ENCODE data around the gene NRP1. TPM values are rescaled to one million over a fixed set of nuclear protein-coding genes. Genes with fewer than 3 reads are reported as not detected.

The NRP1 gene
- polyA plus RNA-seq, 2 of the 4 experiments (the other 2 are of a cell fraction), result 121 to 259 TPM

DNA sequence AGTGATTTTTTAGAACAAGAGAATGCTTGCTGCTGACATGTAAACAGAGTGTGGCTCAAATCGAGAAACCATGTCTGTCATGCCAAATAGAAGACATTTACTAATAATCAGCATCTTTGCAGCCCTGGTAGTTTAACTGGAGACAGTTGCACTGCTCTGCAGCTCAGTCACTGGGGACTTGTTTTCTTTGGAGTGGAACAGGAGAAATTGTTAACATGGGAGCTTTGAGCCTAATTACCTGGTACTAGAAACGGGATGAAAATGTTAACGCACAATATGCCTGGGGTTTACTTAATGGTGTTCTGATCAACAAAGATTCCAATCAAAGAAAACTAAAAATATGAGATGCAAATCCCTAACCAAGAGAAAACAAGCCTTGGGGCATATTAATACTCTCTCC, 153.5 kb downstream of the NRP1 start:
- Histone ChIP-seq H3K4me2 (no peak overlapping the region), H3K4me1 (peaks cover 45% of the 10 kb centered on the region), H3K9me3 (no peaks in the 10 kb centered on the region), H3K27ac (peak overlapping the region in 1 of 2 experiments; percentile 60; a peak in 3 of 6 replicates), H3K4me3 (no peak overlapping the region)
- POLR2A ChIA-PET, result no interaction called here
- no peak for ATAC-seq
- no peak for TF ChIP-seq EHF (CRISPR knock-in tag; IDR thresholded peaks at IDR 0.05)
- FAIRE-seq, result no peak
- 88% methylated on average over 3 of the region's 3 CpGs for WGBS (ENCODE audit: missing lambda C conversion rate)
- CTCF ChIA-PET, result interaction anchor here (1.5 kb wide), 1 partner anchor 12 kb away, joined by 7 read pairs; no protein-coding TSS in a partner anchor
- no peak for DNase-seq (ENCODE audit: low read depth in 1 of 2, low spot score in 1 of 2)

DNA sequence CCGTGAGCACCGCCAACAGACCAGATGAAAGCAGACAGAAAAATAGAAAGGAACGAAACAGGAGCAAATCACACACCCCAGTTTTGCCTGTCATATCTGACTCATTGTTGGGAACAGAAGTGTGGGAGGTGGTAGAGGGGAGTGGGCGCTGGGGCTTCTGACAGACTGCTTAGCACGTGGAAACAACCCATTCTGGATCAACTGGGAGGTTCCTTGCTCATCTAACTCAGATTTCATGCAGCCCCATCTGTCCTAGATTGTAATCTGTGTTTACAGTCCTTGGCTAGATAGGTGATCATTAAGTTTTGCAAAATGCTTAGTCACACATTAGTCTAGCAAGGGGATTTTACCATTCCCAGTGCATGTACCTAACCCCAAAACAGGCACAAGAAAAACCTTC, 154.1 kb downstream of the NRP1 start:
- Histone ChIP-seq H3K27ac (peak overlapping the region in 1 of 2 experiments; percentile 60; a peak in 3 of 6 replicates), H3K4me1 (peaks cover 50% of the 10 kb centered on the region), H3K9me3 (no peaks in the 10 kb centered on the region), H3K4me2 (no peak overlapping the region), H3K4me3 (no peak overlapping the region)
- ChIA-PET POLR2A (no interaction called here), CTCF (no interaction called here)
- TF ChIP-seq NFE2L2 (conservative IDR thresholded peaks at IDR 0.05; ENCODE audit: low read length), result 0 out of 2 replicates have a peak, but pooled peaks have one; percentile 10
- TF ChIP-seq E2F6 (IDR thresholded peaks at IDR 0.05; ENCODE audit: borderline replicate concordance, low read depth), result no peak
- DNase-seq (ENCODE audit: low read depth in 1 of 2, low spot score in 1 of 2) (no peak), FAIRE-seq (no peak), ATAC-seq (no peak)
- 82% methylated on average over 5 of the region's 5 CpGs for WGBS (ENCODE audit: missing lambda C conversion rate)

GRCh38 chr10:33179067-33179466, 155.4 kb downstream of the NRP1 start:
- CTCF ChIA-PET, result interaction anchor here (1.6 kb wide), 1 partner anchor 14 kb away, joined by 3 read pairs; no protein-coding TSS in a partner anchor
- ATAC-seq (no peak), DNase-seq (ENCODE audit: low read depth in 1 of 2, low spot score in 1 of 2) (no peak), FAIRE-seq (no peak)
- POLR2A ChIA-PET, result no interaction called here
- WGBS (ENCODE audit: missing lambda C conversion rate), result 84% methylated on average over 8 of the region's 8 CpGs
- Histone ChIP-seq H3K4me2 (no peak overlapping the region), H3K4me3 (no peak overlapping the region), H3K4me1 (peaks cover 52% of the 10 kb centered on the region), H3K27ac (0 out of 6 replicates have a peak overlapping the region, but pooled peaks of 1 of the 2 experiments have one; percentile 29), H3K9me3 (no peaks in the 10 kb centered on the region)
- TF ChIP-seq ZFP36 (IDR thresholded peaks at IDR 0.05; ENCODE audit: borderline replicate concordance, partially characterized antibody) (no peak), ATOH8 (CRISPR knock-in tag; IDR thresholded peaks at IDR 0.05; ENCODE audit: low read depth) (no peak), CEBPB (IDR thresholded peaks at IDR 0.05) (no peak), HOXB5 (CRISPR knock-in tag; IDR thresholded peaks at IDR 0.05) (no peak), POLR2A (IDR thresholded peaks at IDR 0.05; ENCODE audit: low read length) (no peak)
- TF ChIP-seq, protein P1, sequence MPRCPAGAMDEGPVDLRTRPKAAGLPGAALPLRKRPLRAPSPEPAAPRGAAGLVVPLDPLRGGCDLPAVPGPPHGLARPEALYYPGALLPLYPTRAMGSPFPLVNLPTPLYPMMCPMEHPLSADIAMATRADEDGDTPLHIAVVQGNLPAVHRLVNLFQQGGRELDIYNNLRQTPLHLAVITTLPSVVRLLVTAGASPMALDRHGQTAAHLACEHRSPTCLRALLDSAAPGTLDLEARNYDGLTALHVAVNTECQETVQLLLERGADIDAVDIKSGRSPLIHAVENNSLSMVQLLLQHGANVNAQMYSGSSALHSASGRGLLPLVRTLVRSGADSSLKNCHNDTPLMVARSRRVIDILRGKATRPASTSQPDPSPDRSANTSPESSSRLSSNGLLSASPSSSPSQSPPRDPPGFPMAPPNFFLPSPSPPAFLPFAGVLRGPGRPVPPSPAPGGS (IDR thresholded peaks at IDR 0.05), result no peak

GRCh38 chr10:33178026-33178755, 156.3 kb downstream of the NRP1 start:
- no peak for ATAC-seq
- H3K4me2 ChIP-seq, result no peak overlapping the region
- DNase-seq (ENCODE audit: low read depth in 1 of 2, low spot score in 1 of 2), result no peak
- 0 out of 6 replicates have a peak overlapping the region, but pooled peaks of 1 of the 2 experiments have one; percentile 19 for H3K27ac ChIP-seq
- ChIA-PET CTCF (interaction anchor here (1.6 kb wide), 1 partner anchor 15 kb away, joined by 3 read pairs; no protein-coding TSS in a partner anchor), POLR2A (no interaction called here)
- H3K4me1 ChIP-seq, result peaks cover 44% of the 10 kb centered on the region
- WGBS (ENCODE audit: missing lambda C conversion rate), result 77% methylated on average over 3 of the region's 3 CpGs
- TF ChIP-seq CBX8 (IDR thresholded peaks at IDR 0.05), result no peak
- TF ChIP-seq, protein P2, sequence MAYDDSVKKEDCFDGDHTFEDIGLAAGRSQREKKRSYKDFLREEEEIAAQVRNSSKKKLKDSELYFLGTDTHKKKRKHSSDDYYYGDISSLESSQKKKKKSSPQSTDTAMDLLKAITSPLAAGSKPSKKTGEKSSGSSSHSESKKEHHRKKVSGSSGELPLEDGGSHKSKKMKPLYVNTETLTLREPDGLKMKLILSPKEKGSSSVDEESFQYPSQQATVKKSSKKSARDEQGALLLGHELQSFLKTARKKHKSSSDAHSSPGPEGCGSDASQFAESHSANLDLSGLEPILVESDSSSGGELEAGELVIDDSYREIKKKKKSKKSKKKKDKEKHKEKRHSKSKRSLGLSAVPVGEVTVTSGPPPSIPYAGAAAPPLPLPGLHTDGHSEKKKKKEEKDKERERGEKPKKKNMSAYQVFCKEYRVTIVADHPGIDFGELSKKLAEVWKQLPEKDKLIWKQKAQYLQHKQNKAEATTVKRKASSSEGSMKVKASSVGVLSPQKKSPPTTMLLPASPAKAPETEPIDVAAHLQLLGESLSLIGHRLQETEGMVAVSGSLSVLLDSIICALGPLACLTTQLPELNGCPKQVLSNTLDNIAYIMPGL (CRISPR knock-in tag; IDR thresholded peaks at IDR 0.05; ENCODE audit: borderline replicate concordance), result no peak
- TF ChIP-seq RARB (CRISPR knock-in tag; IDR thresholded peaks at IDR 0.05), result no peak
- TF ChIP-seq HEYL (CRISPR knock-in tag; IDR thresholded peaks at IDR 0.05), result no peak
- TF ChIP-seq E2F6 (IDR thresholded peaks at IDR 0.05; ENCODE audit: borderline replicate concordance, low read depth), result no peak
- no peak for TF ChIP-seq JUNB (IDR thresholded peaks at IDR 0.05)
- TF ChIP-seq EP300 (IDR thresholded peaks at IDR 0.05), result no peak
- no peak for TF ChIP-seq ZNF302 (CRISPR knock-in tag; IDR thresholded peaks at IDR 0.05)
- FAIRE-seq, result no peak
- no peak overlapping the region for H3K4me3 ChIP-seq
- H3K9me3 ChIP-seq, result no peaks in the 10 kb centered on the region
